ENCODE data around the gene STPG1. TPM values are rescaled to one million over a fixed set of nuclear protein-coding genes. Genes with fewer than 3 reads are reported as not detected.

Gene STPG1
- polyA plus RNA-seq, 1 donor (not counting 4 experiments of a cell fraction or from before 2014, with no cell fraction given) = 16.6 TPM

GRCh38 chr1:24437631-24438396 lies 24.2 kb upstream of the STPG1 start:
- Histone ChIP-seq H3K9me3 (ENCODE audit: control insufficient read depth, low read depth, low read length) (no peaks in the 10 kb centered on the region), H3K9ac (ENCODE audit: control insufficient read depth, extremely low read depth, insufficient read depth, low read length) (no peak overlapping the region), H3K36me3 (ENCODE audit: control insufficient read depth in 2 of 2, extremely low read depth in 1 of 2, insufficient read depth in 2 of 2, low read length in 2 of 2) (peaks cover 12 to 14% of the 10 kb centered on the region in 2 experiments), H3K79me2 (ENCODE audit: control insufficient read depth, insufficient read depth, low read length) (peaks cover 3% of the 10 kb centered on the region), H4K20me1 (ENCODE audit: control insufficient read depth, extremely low read depth, insufficient read depth, low read length) (no peaks in the 10 kb centered on the region), H3K9me1 (ENCODE audit: control insufficient read depth, extremely low read depth, insufficient read depth, low read length) (no peaks in the 10 kb centered on the region), H3K27ac (ENCODE audit: control insufficient read depth, insufficient read depth, low read length) (no peak overlapping the region), H3K4me3 (ENCODE audit: control insufficient read depth in 2 of 3, extremely low read depth in 1 of 3, insufficient read depth in 2 of 3, low read depth in 1 of 3, low read length in 3 of 3) (no peak overlapping the region), H3K4me2 (ENCODE audit: control insufficient read depth, extremely low read depth, insufficient read depth, low read depth, low read length) (peak overlapping the region; percentile 18), H2AFZ (ENCODE audit: control insufficient read depth, low read length) (no peak overlapping the region), H3K4me1 (ENCODE audit: control insufficient read depth, extremely low read depth, insufficient read depth, low read length) (peaks cover 10% of the 10 kb centered on the region), H3K27me3 (ENCODE audit: control insufficient read depth, extremely low read depth, insufficient read depth, low read length) (no peaks in the 10 kb centered on the region)
- dilution Hi-C loops (cut with MboI; ENCODE audit: extremely low pct_ligation_motif_present, low sequenced_read_pairs) = no loop called here
- TF ChIP-seq EZH2 (IDR thresholded peaks at IDR 0.05; ENCODE audit: low read length) (no peak), CTCF (optimal IDR thresholded peaks at IDR 0.05 in 1 of 3, IDR thresholded peaks at IDR 0.05 in 1 of 3, conservative IDR thresholded peaks at IDR 0.05 in 1 of 3; ENCODE audit: extremely low read depth in 1 of 3, insufficient read depth in 2 of 3, low read length in 3 of 3) (no peak)
- DNase-seq (ENCODE audit: low read depth, low spot score) (no peak), FAIRE-seq (peak; percentile 61)

GRCh38 chr1:24435782-24436365 lies 22.3 kb upstream of the STPG1 start:
- dilution Hi-C loops (cut with MboI; ENCODE audit: extremely low pct_ligation_motif_present, low sequenced_read_pairs) = no loop called here
- Histone ChIP-seq H2AFZ (ENCODE audit: control insufficient read depth, low read length) (no peak overlapping the region), H3K27me3 (ENCODE audit: control insufficient read depth, extremely low read depth, insufficient read depth, low read length) (no peaks in the 10 kb centered on the region), H3K9ac (ENCODE audit: control insufficient read depth, extremely low read depth, insufficient read depth, low read length) (no peak overlapping the region), H3K4me3 (ENCODE audit: control insufficient read depth in 2 of 3, extremely low read depth in 1 of 3, insufficient read depth in 2 of 3, low read depth in 1 of 3, low read length in 3 of 3) (no peak overlapping the region), H4K20me1 (ENCODE audit: control insufficient read depth, extremely low read depth, insufficient read depth, low read length) (no peaks in the 10 kb centered on the region), H3K79me2 (ENCODE audit: control insufficient read depth, insufficient read depth, low read length) (peaks cover 5% of the 10 kb centered on the region), H3K9me3 (ENCODE audit: control insufficient read depth, low read depth, low read length) (no peaks in the 10 kb centered on the region), H3K36me3 (ENCODE audit: control insufficient read depth in 2 of 2, extremely low read depth in 1 of 2, insufficient read depth in 2 of 2, low read length in 2 of 2) (peaks cover 8 to 12% of the 10 kb centered on the region in 2 experiments), H3K4me2 (ENCODE audit: control insufficient read depth, extremely low read depth, insufficient read depth, low read depth, low read length) (no peak overlapping the region), H3K9me1 (ENCODE audit: control insufficient read depth, extremely low read depth, insufficient read depth, low read length) (peaks cover 2% of the 10 kb centered on the region), H3K27ac (ENCODE audit: control insufficient read depth, insufficient read depth, low read length) (no peak overlapping the region), H3K4me1 (ENCODE audit: control insufficient read depth, extremely low read depth, insufficient read depth, low read length) (peaks cover 10% of the 10 kb centered on the region)
- TF ChIP-seq EZH2 (IDR thresholded peaks at IDR 0.05; ENCODE audit: low read length) = no peak
- no peak for TF ChIP-seq CTCF (optimal IDR thresholded peaks at IDR 0.05 in 1 of 3, IDR thresholded peaks at IDR 0.05 in 1 of 3, conservative IDR thresholded peaks at IDR 0.05 in 1 of 3; ENCODE audit: extremely low read depth in 1 of 3, insufficient read depth in 2 of 3, low read length in 3 of 3)
- DNase-seq (ENCODE audit: low read depth, low spot score) = no peak
- no peak for FAIRE-seq
